OCI-M2 (cell line): Measurements from ENCODE around the gene EFCAB8.
"Not testable (repeated sequence)": the region's sequence is repeated elsewhere in the genome, so short reads cannot be mapped to it uniquely, and the experiment has no call there.

Source experiments
- DNase-seq: peaks from one replicate; lab custom pipeline; 2025; ENCODE audit not compliant: unreplicated experiment; lab: John Stamatoyannopoulos, UW

Gene EFCAB8

GRCh38 chr20:32950539-32950938 lies 91.8 kb downstream of the EFCAB8 start:
- DNase-seq = not testable (repeated sequence)

DNA sequence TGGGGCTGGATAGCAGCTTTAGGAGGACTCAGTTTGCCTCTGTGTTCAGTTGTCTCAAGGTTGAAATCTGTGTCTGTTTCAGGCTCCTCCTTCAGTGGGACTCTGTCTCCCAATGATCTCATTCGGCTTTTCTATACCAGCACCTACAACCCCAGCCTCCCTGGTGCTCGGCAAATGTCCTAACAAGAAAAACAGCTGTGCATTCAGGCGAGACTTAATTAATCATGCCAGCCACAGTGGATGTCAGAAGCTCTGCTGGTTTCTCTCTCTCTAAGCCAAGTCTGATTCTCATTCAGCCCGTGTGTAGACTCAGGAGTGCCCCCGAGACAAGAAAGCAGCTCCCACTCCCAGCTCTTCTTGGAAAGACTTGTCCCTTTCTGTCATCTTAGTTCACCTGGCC lies 98.7 kb downstream of the EFCAB8 start:
- DNase-seq = no peak

GRCh38 chr20:32958574-32958973 lies 99.9 kb downstream of the EFCAB8 start:
- no peak for DNase-seq

- no peak for DNase-seq
Observed at GRCh38 chr20:32959351-32960221, 100.9 kb downstream of the EFCAB8 start.

GRCh38 chr20:32960222-32960518 lies 101.4 kb downstream of the EFCAB8 start:
- DNase-seq = no peak

GRCh38 chr20:32960849-32961731 lies 102.4 kb downstream of the EFCAB8 start:
- no peak for DNase-seq

- no peak for DNase-seq
Observed at GRCh38 chr20:32962053-32962452, 103.3 kb downstream of the EFCAB8 start.

- DNase-seq = not testable (repeated sequence)
Observed at GRCh38 chr20:32962646-32963045, 103.9 kb downstream of the EFCAB8 start.

GRCh38 chr20:32963176-32963575 lies 104.5 kb downstream of the EFCAB8 start:
- DNase-seq = no peak

GRCh38 chr20:32964575-32964974 lies 105.9 kb downstream of the EFCAB8 start:
- DNase-seq = no peak

DNA sequence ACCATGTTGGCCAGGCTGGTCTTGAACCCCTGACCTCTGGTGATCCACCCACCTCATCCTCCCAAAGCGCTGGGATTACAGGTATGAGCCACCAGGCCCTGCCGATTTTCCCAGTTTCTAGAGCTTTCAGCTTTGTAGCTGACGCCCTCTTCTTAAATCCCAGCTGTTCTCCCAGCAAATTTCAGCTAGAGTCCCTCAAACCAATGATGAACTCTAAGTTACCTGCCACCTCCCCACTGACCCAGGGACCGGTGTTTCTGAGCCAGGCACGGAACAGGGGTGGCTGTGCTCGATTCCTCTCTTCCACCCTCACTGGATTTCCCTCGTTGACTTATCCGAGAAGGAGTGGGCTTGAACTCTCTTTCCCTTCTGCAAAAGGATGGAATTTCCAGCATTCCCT lies 106.4 kb downstream of the EFCAB8 start:
- DNase-seq = no peak

DNA sequence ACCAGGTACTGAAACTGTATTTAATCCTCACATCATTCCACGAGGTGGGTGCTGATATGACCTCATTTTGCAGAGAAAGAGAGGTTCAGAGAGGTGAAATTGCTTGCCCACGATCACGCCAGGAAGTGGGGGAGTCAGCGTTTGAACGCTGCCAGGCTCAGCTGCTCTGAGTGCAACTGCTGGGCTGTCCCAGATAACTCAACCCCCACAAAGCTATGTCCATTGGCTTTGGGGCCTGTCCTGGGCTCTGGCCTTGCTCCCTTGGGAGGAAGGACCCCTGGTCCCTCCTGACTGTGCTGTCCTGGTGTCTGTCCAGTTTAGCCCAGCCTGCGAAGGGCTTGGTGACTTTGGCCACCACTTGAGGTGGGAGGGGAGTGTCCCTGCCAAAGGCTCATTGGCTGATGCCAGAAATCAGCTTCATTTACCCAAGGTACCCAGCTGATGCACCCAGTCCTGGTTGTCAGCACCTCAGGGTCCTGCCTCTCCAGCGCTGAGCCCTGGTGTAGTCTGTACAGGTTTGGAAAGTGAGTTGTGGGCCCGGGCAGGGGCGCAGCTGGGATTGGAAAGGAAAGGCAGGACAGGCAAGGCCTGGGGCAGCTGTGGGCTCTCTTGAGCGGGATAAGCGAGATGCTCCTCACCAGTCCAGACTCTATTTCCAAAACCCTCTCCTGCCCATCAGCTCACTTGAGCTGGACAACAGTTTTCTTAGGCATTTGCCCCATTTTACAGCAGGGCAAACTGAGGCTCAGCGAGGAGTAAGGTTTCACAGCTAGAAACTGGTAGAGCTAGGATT lies 107.1 kb downstream of the EFCAB8 start:
- DNase-seq = no peak

DNA sequence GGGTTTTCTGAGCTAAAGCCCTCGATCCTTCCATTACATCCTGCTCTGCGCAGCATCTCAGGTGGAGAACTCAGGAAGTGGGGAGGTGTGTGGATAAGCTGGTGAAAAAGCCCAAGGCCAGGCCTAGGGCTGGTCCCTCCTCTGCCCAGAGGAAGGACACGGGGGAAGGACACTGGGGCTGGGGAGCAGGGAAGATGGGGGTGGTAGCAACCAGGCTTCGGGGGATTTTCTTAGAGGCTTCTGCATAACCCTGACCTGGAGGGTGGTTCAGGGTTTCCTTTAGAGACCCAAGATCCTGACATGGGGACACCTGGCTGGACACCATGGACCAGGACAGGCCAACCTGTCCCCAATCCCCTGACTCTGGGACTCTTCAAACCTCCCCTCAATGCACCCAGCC lies 107.7 kb downstream of the EFCAB8 start:
- DNase-seq = no peak

GRCh38 chr20:32966881-32967781 lies 108.4 kb downstream of the EFCAB8 start:
- DNase-seq = no peak

DNA sequence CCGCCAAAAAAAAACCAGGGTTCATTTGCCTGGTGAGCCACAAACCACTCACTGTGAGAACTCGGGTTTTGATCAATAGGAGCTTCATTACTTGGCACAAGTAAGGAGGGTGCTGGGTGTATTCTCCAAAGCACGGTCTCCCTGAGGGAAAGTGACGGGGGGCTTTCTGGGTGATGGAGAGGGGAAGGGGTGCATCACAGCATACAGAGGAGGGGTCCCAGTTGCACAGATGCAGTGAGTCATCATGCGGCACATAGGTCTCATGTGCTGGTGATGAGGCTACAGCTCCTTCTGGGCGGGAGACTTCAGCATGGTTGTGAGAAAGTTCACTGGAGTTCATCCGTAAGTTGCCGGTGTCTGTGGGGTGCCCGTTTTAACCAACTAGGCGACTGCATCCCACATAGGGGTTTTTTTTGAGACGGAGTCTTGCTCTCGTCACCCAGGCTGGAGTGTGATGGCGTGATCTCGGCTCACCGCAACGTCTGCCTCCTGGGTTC lies 109.3 kb downstream of the EFCAB8 start:
- no peak for DNase-seq

DNA sequence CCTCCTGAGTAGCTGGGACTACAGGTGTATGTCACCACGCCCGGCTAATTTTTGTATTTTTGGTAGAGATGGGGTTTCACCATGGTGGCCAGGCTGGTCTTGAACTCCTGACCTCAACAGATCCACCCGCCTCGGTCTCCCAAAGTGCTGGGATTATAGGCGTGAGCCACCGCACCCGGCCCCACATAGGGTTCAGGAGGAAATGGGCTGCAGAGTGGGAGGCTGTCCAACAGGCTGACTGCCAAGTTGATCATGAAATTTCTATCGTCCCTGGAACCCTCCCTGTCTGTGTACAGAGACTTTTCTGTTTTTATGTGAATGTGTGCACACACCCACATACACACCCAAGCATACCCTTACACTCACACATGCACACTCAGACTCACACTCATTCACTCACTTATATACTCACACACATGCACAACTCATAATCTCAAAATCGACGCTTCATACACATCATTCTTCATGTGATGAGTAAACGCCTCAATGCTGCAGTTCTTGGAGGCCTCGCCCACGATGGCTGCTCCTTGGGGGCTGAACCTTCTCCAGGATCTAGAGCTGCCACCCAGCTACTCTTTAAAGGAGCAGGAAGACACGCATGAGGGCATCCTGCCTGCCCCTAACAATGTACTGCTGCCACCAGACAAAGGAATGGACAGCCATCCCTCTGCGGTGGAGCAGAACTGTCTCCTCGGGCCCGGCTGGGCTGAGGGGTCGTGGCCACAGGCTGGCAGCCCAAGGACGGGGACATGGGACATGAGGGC lies 109.9 kb downstream of the EFCAB8 start:
- no peak for DNase-seq

DNA sequence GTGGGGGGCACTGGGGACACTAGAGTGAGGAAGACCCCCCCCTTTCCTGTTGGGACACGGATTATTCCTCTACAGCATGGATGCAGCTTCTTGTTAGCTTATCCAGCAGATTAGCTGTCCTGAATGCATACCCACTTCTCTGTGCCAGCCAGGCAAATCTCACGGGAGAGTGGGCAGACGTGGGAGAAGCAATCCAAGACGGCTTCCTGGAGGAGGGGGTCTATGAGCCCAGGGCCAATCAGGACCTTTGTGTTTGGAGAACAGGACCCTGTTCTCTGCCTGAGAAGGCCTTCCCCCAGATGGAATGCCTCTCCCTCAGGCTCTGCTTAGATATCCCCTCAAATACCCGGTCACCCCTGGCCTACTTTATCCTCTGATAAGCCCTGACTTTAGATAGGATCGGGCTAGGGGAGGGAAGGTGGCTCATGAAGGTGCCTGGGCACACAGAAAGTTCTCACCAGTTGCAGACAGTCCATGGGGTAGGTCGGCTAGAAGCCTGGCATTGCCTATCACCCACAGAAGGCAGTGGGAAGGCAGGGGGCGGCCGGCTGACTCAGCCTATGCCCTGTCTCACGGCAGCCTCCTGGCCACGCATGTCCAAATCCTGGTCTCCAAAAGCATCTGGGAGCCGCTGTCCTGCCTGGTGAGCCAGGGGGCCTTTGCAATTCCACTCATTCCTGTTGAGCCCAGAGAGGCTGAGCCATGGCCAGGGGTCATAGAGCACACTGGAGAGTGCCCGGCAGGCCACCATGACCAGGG lies 110.8 kb downstream of the EFCAB8 start:
- no peak for DNase-seq

DNA sequence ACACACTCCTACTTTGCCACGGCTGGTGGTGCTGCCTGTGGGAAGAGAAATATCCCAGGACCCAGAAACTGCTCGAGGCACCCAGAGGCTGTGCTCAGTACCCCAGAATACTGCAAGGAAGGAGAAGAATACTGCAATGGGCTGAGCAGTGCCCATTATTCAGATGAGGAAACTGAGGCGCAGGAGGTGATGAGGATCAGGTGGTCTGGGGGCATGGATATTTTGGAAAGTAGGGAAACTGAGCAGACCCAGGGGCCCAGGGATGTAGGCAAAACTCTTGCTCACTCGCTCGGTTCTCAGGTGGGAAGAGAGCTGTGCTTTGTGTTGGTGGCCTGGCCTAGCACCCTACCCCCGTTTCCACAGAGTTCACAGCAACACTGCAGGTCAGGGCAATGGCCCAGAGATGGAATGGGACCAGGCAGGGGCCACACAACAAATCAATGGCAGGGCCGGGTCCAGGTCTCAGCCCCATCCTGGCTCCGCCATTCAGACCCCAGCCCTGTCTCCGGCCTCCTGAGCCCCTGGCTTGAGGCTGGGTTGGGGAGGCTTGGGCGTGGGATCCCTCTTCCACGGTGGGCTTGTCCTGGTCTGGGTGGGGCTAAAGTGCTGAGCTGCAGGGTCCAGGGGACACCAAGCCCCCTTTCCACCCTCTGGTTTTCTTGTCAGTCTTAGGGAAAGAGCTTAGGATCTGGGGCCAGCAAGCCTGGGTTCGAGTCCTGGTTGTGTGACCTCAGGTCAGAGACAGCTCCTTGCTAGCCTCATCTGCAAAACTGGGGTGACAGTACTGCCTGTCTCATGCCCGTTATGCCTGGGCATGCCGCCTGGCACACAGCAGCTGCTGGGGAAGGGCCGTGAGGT lies 111.6 kb downstream of the EFCAB8 start:
- DNase-seq = no peak
